HG03558 (cell line): ENCODE measurements around the gene ORAI3.
"Not testable (repeated sequence)": the region's sequence is repeated elsewhere in the genome, so short reads cannot be mapped to it uniquely, and the experiment has no call there.

Experiments
- ATAC-seq: cut with Tn5 transposase; IDR thresholded peaks from one replicate; pipeline ENCODE4 v1.9.1; 2021; ENCODE audit warnings: moderate number of reproducible peaks; ENCODE audit not compliant: unreplicated experiment; ENCODE audit errors: extremely low read depth

Gene ORAI3

GRCh38 chr16:30923554-30924075 lies 25.3 kb upstream of the ORAI3 start, which contains the start of gene FBXL19:
FBXL19 (plus strand) TSS chr16:30923572; CDS start chr16:30925755, 2,183 bp downstream.
- ATAC-seq = no peak

- ATAC-seq = no peak
These were observed 24.6 kb upstream of the ORAI3 start for GRCh38 chr16:30924076-30924912.

GRCh38 chr16:30924913-30925631 lies 23.8 kb upstream of the ORAI3 start:
- ATAC-seq = no peak

- no peak for ATAC-seq
These were observed 23.3 kb upstream of the ORAI3 start for GRCh38 chr16:30925632-30925987.

- no peak for ATAC-seq
These were observed 22.7 kb upstream of the ORAI3 start for GRCh38 chr16:30925995-30926811.

DNA sequence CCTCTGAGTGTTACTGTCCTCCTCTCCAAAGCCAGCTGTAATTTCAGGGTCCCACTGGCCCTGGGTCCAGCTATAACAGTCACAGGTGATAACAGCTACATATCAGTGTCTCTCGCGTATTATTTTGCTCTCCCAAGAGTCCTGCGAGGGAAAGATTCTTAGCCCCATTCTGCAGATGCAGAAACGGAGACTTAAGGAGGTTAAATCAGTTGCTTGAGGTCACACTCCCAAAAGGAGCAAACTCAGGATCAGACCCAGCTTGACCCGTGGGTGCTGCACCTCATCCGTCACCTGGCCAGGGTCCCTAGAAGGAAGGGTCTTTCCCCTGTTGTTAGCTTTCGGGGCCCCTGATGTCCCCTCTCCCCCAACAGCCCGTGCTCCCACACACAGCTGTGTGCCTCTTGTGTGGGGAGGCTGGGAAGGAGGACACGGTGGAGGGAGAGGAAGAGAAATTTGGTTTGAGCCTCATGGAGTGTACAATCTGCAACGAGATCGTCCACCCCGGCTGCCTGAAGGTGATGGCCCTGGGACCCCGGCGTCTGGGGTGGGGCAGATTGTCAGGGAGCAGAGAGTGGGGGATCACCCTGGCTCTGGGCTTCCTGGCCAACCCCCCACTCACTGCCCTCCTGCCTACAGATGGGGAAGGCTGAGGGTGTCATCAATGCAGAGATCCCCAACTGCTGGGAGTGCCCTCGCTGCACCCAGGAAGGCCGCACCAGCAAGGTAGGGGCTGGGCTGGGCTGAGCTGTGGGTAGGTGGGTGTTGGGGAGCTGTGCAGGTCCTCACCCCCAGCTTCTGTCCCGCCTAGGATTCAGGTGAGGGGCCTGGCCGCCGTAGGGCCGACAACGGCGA lies 21.7 kb upstream of the ORAI3 start:
- ATAC-seq = no peak

DNA sequence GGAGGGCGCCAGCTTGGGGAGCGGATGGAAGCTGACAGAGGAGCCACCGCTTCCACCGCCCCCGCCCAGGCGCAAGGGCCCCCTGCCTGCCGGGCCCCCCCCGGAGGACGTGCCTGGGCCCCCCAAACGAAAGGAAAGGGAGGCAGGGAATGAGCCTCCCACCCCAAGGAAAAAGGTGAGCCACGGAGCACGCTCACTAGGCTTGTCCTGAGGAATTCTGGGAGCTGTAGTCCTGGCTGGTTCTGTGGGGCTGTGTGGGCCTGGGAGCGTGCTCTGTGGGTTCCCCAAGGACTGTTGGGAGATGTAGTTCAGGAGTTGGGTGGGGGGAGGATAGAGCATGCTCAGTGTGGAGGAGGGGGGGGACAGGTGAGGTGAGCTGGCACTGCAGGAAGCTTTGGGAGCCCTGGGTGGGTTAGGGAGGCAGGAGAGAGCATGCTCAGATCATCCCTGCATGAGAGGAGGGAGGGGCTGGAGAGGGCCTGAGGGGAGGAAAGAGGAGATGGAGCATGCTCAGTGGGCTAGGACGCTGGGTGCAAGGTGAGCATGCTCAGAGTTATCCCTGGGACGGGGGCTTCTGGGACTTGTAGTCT lies 21.0 kb upstream of the ORAI3 start:
- no peak for ATAC-seq

GRCh38 chr16:30928390-30928789 lies 20.5 kb upstream of the ORAI3 start:
- ATAC-seq = no peak

- ATAC-seq = no peak
These were observed 19.7 kb upstream of the ORAI3 start for GRCh38 chr16:30929167-30929566.

- no peak for ATAC-seq
These were observed 18.7 kb upstream of the ORAI3 start for GRCh38 chr16:30930160-30930571.

- no peak for ATAC-seq
These were observed 17.7 kb upstream of the ORAI3 start for GRCh38 chr16:30931068-30931650.

DNA sequence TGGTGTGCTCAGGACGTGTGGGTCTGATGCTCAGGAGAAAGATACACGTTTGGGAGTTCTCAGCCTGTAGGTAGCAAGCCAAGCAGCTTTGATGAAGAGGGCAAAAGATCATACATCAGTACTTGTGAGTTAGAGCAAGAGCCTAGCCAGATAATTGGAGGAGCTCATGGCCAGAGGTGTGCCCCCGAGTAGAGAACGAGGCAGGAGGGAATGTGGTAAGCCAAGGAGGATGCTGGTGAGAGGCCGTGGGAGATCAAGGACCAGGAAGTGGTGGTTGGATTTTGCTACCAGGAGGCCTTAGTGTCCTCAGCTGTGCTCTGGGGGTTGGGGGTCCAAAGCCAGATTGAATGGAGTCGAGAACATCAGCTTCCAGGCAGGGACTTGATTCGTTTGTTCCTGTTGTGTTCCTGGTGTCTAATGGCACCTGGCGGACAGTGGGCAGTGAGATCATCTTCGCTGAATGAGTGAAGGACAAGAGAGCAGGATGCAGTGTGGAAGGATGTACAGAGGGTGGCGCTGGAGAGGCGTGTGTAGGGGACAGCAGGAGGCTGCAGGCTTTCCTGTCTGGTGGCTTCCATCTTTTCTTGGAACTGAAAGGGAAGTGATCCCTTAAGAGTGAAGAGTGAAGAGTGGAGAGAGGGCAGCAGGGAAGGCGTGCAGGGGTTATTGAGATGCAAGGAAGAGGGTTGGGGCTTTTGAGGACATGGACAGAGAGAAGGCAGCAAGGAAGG lies 13.9 kb upstream of the ORAI3 start:
- ATAC-seq = no peak

- ATAC-seq = no peak
These were observed 11.2 kb upstream of the ORAI3 start for GRCh38 chr16:30937692-30938091.

DNA sequence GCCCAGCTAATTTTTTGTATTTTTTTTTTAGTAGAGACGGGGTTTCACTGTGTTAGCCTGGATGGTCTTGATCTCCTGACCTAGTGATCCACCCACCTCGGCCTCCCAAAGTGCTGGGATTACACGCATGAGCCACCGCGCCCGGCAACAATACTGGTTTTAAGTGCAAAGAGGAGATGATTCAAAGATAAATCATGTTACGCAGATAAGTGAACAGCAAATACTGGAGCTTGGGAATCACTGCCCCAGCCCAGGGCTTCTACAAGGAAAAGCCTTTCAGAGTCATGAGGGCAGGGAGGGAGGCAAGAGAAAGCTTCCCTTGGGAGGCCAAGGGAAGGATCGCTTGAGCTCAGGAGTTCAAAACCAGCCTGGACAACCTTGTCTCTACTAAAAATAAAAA lies 9.3 kb upstream of the ORAI3 start:
- ATAC-seq = not testable (repeated sequence)

DNA sequence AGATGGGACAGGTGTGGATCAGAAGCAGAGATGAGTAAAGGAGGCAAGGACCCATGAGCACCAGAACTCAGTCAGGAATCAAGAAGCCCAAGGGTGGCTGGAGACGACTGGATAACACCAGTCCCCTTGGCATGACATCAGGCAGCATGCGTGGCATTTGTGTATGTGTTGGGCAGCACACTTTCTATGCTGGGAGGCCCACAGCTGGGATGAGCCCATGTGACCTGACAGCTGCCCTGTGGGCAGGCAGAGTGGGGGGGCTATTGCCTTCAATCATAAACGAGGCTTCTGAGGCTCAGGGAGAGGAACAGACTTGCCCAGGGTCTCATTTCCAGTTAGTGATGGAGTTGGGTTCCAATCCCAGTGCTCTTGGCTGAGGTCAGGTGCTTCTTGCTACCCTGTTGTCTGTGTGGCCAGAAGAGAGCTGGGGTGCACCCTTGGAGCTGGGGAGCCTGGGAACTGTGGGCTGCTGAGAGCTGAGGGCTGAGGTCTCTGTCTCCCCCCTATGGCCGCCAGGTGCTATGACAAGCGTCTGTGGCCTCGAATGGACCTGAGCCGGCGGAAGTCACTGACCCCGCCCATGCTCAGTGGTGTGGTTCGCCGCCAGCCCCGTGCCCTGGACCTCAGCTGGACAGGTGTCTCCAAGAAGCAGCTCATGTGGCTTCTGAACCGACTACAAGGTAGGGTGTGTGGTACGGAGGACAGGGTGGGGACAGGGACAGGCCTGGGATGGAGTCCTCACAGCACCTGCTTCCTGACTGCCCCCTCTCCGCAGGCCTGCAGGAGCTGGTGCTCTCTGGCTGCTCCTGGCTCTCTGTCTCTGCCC lies 7.1 kb upstream of the ORAI3 start:
- ATAC-seq = no peak

DNA sequence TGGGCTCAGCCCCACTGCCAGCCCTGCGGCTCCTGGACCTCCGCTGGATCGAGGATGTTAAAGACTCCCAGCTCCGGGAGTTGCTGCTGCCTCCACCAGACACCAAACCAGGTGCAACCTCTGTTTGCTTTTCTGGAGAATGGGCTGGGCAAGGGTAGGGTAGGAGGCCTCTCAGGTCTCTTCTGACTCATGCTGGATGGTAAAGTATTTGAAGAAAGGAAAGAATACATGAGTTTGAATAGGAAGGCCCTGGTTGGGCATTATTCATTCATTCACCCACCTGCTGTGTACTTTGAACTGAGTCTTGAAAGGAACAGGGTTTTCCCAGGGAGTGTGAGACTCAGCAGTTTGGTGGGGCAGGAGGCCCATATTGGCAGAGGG lies 6.5 kb upstream of the ORAI3 start:
- no peak for ATAC-seq

GRCh38 chr16:30944352-30944751 lies 4.5 kb upstream of the ORAI3 start:
- no peak for ATAC-seq
